K562 (cell line): Measurements from ENCODE around the gene SRF. TPM values are rescaled to one million over a fixed set of nuclear protein-coding genes. Genes with fewer than 3 reads are reported as not detected.

Source experiments
- CBX1 ChIP-seq: sonication (generic); IDR thresholded peaks from 2 replicates; pipeline ENCODE4 v1.6.1; 2016; ENCODE audit warnings: antibody characterized with exemption, low read depth, mild to moderate bottlenecking
- CC2D1A ChIP-seq: fragments of 450-650 bp; IDR thresholded peaks from 2 replicates; pipeline ENCODE4 v1.6.1; 2017; ENCODE audit warnings: mild to moderate bottlenecking
- FIP1L1 ChIP-seq: fragments of 200-400 bp; formaldehyde crosslinking; IDR thresholded peaks from 2 replicates; pipeline ENCODE4 v1.6.1; 2018; ENCODE audit warnings: mild to moderate bottlenecking, low read depth, low read length; ENCODE audit not compliant: poor library complexity, severe bottlenecking
- HIVEP1 ChIP-seq: fragments of 250-450 bp; sonication (Bioruptor Pico); IDR thresholded peaks from 2 replicates; pipeline ENCODE4 v1.4.0; 2020; ENCODE audit warnings: mild to moderate bottlenecking
- MED1 ChIP-seq: sonication (generic); formaldehyde crosslinking; IDR thresholded peaks from 2 replicates; pipeline ENCODE4 v1.8.1; 2023; ENCODE audit warnings: missing genetic modification reagents, borderline replicate concordance
- MTA3 ChIP-seq: fragments of 450-650 bp; formaldehyde crosslinking; IDR thresholded peaks from 2 replicates; pipeline ENCODE4 v1.6.1; 2017; ENCODE audit warnings: mild to moderate bottlenecking, borderline replicate concordance
- NCOA1 ChIP-seq: fragments of 450-650 bp; IDR thresholded peaks from 2 replicates; pipeline ENCODE4 v1.6.1; 2016; ENCODE audit warnings: low read depth
- NFIC ChIP-seq: fragments of 450-650 bp; IDR thresholded peaks from 2 replicates; pipeline ENCODE4 v1.6.1; 2017; ENCODE audit warnings: mild to moderate bottlenecking, inconsistent platforms
- RUNX1 ChIP-seq: sonication (generic); IDR thresholded peaks from 2 replicates; pipeline ENCODE4 v1.6.1; 2016; ENCODE audit warnings: antibody characterized with exemption, low read depth
- SIN3A ChIP-seq, 2 experiments: fragments of 150-350 bp in 1 of 2; IDR thresholded peaks; 2 replicates each; pipeline ENCODE4 v1.6.1; 2011 to 2016; ENCODE audit warnings: borderline replicate concordance in 2 of 2, low read depth in 2 of 2, low read length in 2 of 2, mild to moderate bottlenecking in 2 of 2, moderate library complexity in 2 of 2; ENCODE audit not compliant: control insufficient read depth in 1 of 2
- STAT6 ChIP-seq: sonication (generic); formaldehyde crosslinking; IDR thresholded peaks from 2 replicates; pipeline ENCODE4 v1.8.1; 2023; ENCODE audit warnings: mild to moderate bottlenecking, missing genetic modification reagents
- ZFP1 ChIP-seq: fragments of 450-650 bp; formaldehyde crosslinking; IDR thresholded peaks from 2 replicates; pipeline ENCODE4 v1.4.0; 2020; ENCODE audit warnings: mild to moderate bottlenecking, mixed read lengths
- ZNF140 ChIP-seq: fragments of 250-450 bp; sonication (Bioruptor Pico); IDR thresholded peaks from 2 replicates; pipeline ENCODE4 v1.8.0; 2021; ENCODE audit warnings: moderate library complexity, mild to moderate bottlenecking, inconsistent platforms
- ZNF197 ChIP-seq: fragments of 200-800 bp; sonication (Bioruptor generic); IDR thresholded peaks from 2 replicates; pipeline ENCODE4 v1.6.1; 2016; ENCODE audit warnings: low read depth, missing genetic modification characterization, missing compliant biosample characterization
- ZNF354B ChIP-seq: fragments of 250-450 bp; sonication (Bioruptor Pico); IDR thresholded peaks from 2 replicates; pipeline ENCODE4 v1.4.0; 2020
- ZNF696 ChIP-seq: fragments of 250-450 bp; sonication (Bioruptor Pico); conservative IDR thresholded peaks from 2 replicates; pipeline ENCODE4 v1.4.0; 2020; ENCODE audit warnings: mild to moderate bottlenecking, moderate library complexity
- ZNF780A ChIP-seq: fragments of 250-450 bp; sonication (Bioruptor Pico); IDR thresholded peaks from 2 replicates; pipeline ENCODE4 v1.5.0; 2021; ENCODE audit warnings: mild to moderate bottlenecking
- polyA plus RNA-seq, 8 experiments: library from polyadenylated mRNA; depleted of rRNA in 4 of 8; stranded (reverse) in 5 of 8; unstranded in 3 of 8; fragments of >200 nt; fragmentation: Nextera tagmentation in 2 of 8; fragmentation: Illumina TruSeq in 1 of 8; extraction: Ambion mirVana in 2 of 8; extraction: Trizol in 1 of 8; gene quantifications; 2 replicates each; pipeline versions ENCODE4 v1.2.1 to v1.2.3, GENCODE V29; 2011 to 2014; ENCODE audit warnings: inconsistent platforms in 1 of 8, missing spikeins in 1 of 8
- total RNA-seq, 7 experiments: library from RNA; depleted of rRNA in 6 of 7; stranded (reverse); fragments of >200 nt in 6 of 7; fragmentation: Illumina TruSeq in 2 of 7; extraction: Trizol in 2 of 7; gene quantifications; 2 replicates each; pipeline versions ENCODE4 v1.2.1 to v1.2.3, GENCODE V29; 2011 to 2021; ENCODE audit warnings: low replicate concordance in 1 of 7
- TF ChIP-seq, protein P1 (sequence below): IDR thresholded peaks from 2 replicates; pipeline ENCODE4 v1.6.1; 2012; ENCODE audit warnings: low read depth, low read length, improper control_type of control experiment, borderline replicate concordance
- TF ChIP-seq, protein P2 (sequence below): sonication (generic); formaldehyde crosslinking; IDR thresholded peaks from 2 replicates; pipeline ENCODE4 v1.8.0; 2022; ENCODE audit warnings: missing genetic modification reagents, mild to moderate bottlenecking, moderate library complexity, borderline replicate concordance
- TF ChIP-seq, protein P3 (sequence below), 2 experiments: fragments of 450-650 bp in 1 of 2; IDR thresholded peaks; 2 replicates each; pipeline ENCODE4 v1.6.1; 2011 to 2017; ENCODE audit warnings: low read depth in 2 of 2, antibody characterized with exemption in 1 of 2, borderline replicate concordance in 1 of 2, low read length in 1 of 2, mild to moderate bottlenecking in 1 of 2, mixed read lengths in 1 of 2; ENCODE audit not compliant: control insufficient read depth in 1 of 2

The SRF gene
- total and polyA plus RNA-seq, 9 of the 15 experiments (the other 6 are each of a cell fraction or from before 2014, with no cell fraction given): 2.5 to 37.0 (median 24.6) TPM

- TF ChIP-seq ZNF696 (CRISPR knock-in tag) (no peak), MED1 (CRISPR knock-in tag) (no peak), CC2D1A (no peak), MTA3 (no peak), ZFP1 (no peak), ZNF780A (CRISPR knock-in tag) (no peak), STAT6 (CRISPR knock-in tag) (no peak), RUNX1 (no peak), FIP1L1 (no peak), NCOA1 (0 out of 2 replicates have a peak, but pooled peaks have one; percentile 53), NFIC (no peak), ZNF140 (CRISPR knock-in tag) (no peak), HIVEP1 (0 out of 2 replicates have a peak, but pooled peaks have one; percentile 34), CBX1 (no peak), ZNF354B (no peak), SIN3A (IDR thresholded peaks at IDR 0.05; ENCODE audit: borderline replicate concordance in 2 of 2, control insufficient read depth in 1 of 2, low read depth in 2 of 2, low read length in 2 of 2) (0 out of 4 replicates have a peak, but pooled peaks of 1 of the 2 experiments have one; percentile 28), ZNF197 (CRISPR knock-in tag) (no peak; the same call in 1 of the 2 replicates)
- TF ChIP-seq, protein P1, sequence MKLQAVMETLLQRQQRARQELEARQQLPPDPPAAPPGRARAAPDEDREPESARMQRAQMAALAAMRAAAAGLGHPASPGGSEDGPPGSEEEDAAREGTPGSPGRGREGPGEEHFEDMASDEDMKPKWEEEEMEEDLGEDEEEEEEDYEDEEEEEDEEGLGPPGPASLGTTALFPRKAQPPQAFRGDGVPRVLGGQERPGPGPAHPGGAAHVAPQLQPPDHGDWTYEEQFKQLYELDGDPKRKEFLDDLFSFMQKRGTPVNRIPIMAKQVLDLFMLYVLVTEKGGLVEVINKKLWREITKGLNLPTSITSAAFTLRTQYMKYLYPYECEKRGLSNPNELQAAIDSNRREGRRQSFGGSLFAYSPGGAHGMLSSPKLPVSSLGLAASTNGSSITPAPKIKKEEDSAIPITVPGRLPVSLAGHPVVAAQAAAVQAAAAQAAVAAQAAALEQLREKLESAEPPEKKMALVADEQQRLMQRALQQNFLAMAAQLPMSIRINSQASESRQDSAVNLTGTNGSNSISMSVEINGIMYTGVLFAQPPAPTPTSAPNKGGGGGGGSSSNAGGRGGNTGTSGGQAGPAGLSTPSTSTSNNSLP: no peak
- TF ChIP-seq, protein P2, sequence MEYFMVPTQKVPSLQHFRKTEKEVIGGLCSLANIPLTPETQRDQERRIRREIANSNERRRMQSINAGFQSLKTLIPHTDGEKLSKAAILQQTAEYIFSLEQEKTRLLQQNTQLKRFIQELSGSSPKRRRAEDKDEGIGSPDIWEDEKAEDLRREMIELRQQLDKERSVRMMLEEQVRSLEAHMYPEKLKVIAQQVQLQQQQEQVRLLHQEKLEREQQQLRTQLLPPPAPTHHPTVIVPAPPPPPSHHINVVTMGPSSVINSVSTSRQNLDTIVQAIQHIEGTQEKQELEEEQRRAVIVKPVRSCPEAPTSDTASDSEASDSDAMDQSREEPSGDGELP (CRISPR knock-in tag): 0 out of 2 replicates have a peak, but pooled peaks have one; percentile 10
- TF ChIP-seq, protein P3, sequence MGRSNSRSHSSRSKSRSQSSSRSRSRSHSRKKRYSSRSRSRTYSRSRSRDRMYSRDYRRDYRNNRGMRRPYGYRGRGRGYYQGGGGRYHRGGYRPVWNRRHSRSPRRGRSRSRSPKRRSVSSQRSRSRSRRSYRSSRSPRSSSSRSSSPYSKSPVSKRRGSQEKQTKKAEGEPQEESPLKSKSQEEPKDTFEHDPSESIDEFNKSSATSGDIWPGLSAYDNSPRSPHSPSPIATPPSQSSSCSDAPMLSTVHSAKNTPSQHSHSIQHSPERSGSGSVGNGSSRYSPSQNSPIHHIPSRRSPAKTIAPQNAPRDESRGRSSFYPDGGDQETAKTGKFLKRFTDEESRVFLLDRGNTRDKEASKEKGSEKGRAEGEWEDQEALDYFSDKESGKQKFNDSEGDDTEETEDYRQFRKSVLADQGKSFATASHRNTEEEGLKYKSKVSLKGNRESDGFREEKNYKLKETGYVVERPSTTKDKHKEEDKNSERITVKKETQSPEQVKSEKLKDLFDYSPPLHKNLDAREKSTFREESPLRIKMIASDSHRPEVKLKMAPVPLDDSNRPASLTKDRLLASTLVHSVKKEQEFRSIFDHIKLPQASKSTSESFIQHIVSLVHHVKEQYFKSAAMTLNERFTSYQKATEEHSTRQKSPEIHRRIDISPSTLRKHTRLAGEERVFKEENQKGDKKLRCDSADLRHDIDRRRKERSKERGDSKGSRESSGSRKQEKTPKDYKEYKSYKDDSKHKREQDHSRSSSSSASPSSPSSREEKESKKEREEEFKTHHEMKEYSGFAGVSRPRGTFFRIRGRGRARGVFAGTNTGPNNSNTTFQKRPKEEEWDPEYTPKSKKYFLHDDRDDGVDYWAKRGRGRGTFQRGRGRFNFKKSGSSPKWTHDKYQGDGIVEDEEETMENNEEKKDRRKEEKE (IDR thresholded peaks at IDR 0.05; ENCODE audit: borderline replicate concordance in 1 of 2, control insufficient read depth in 1 of 2, low read depth in 2 of 2, low read length in 1 of 2): no peak; a peak in 1 of 4 replicates
These were observed 595 bp upstream of the SRF start (continued) for GRCh38 chr6:43170417-43170930.
